Colonic mucosa (tissue), 4 donors: ENCODE results near the gene SOX6. TPM values are rescaled to one million over a fixed set of nuclear protein-coding genes. Genes with fewer than 3 reads are reported as not detected.

Source experiments
- DNase-seq: peaks from one replicate; pipeline ENCODE4 v3.0.0-alpha.2; 2020
- H3K27ac ChIP-seq: fragments of 200-600 bp; one replicate; pipeline ENCODE4 v1.8.0; 2021
- H3K27me3 ChIP-seq: fragments of 200-600 bp; one replicate; pipeline ENCODE4 v1.8.0; 2021
- H3K36me3 ChIP-seq: fragments of 200-600 bp; one replicate; pipeline ENCODE4 v1.8.0; 2021
- H3K4me1 ChIP-seq: fragments of 200-600 bp; one replicate; pipeline ENCODE4 v1.8.0; 2021; ENCODE audit warnings: mild to moderate bottlenecking
- H3K4me3 ChIP-seq: fragments of 200-600 bp; one replicate; pipeline ENCODE4 v1.8.0; 2021
- H3K9ac ChIP-seq, 2 donors: one replicate each; pipeline ENCODE4 v1.7.0; 2013; ENCODE audit warnings: control low read depth in 2 of 2, low read depth in 2 of 2, low read length in 2 of 2
- H3K9me3 ChIP-seq: fragments of 200-600 bp; one replicate; pipeline ENCODE4 v1.8.0; 2021
- CTCF ChIP-seq: fragments of 200-600 bp; IDR thresholded peaks from one replicate; pipeline ENCODE4 v1.8.0; 2022; ENCODE audit warnings: antibody characterized with exemption, mild to moderate bottlenecking
- intact Hi-C: fragments of 100-400 bp; cut with DNase I; formaldehyde crosslinking; loops from one replicate; pipeline ENCODE4 v1.14.1; 2022
- total RNA-seq, 2 donors: library from RNA; stranded (reverse); fragmentation: NEBNext Ultra II Directional in 1 of 2; extraction: Animal tissue kit (Norgen Biotek cat#: 25700) in 1 of 2; gene quantifications; one replicate each; pipeline ENCODE4 v1.2.1, GENCODE V29; 2021
- donor health status: healthy.
- donor health status: DM: no; HTN: no; CAD: no.
- donor health status: DM: no; HTN: no; CAD: no.

SOX6 gene
- total RNA-seq, 2 donors from 2014 or later: 2.1 to 3.0 TPM

GRCh38 chr11:15993345-15993744 lies 363.0 kb downstream of the SOX6 start:
- no peak for DNase-seq
- no peaks in the 10 kb centered on the region for H3K9me3 ChIP-seq
- TF ChIP-seq CTCF: no peak
- no peak overlapping the region for H3K9ac ChIP-seq
- H3K27me3 ChIP-seq: no peaks in the 10 kb centered on the region
- H3K4me3 ChIP-seq: no peak overlapping the region
- H3K36me3 ChIP-seq: no peaks in the 10 kb centered on the region
- H3K4me1 ChIP-seq: no peaks in the 10 kb centered on the region
- intact Hi-C loops: no loop called here
- H3K27ac ChIP-seq: no peak overlapping the region

DNA sequence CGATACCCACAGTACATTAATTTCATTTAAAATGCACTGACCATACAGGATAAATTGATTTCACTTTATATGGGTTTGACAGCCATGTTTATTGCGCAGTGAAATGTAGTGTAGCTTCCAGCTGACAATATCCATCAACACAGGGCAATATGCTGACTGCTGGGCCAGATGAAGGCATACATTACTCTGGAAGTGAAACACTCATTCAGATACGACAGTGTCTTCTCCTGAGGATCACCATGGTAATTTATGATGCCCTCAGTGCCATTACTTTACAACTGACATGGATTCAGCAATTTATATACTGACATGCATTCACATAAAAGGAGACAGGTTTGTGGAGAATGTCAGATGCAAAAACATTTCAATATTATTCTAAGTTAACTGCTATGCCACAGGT lies 365.1 kb downstream of the SOX6 start:
- no peak for TF ChIP-seq CTCF
- H3K36me3 ChIP-seq: no peaks in the 10 kb centered on the region

GRCh38 chr11:15989685-15990084 lies 366.7 kb downstream of the SOX6 start:
- no peak overlapping the region for H3K27ac ChIP-seq
- H3K27me3 ChIP-seq: no peaks in the 10 kb centered on the region
- intact Hi-C loops: no loop called here
- no peak overlapping the region for H3K9ac ChIP-seq
- no peaks in the 10 kb centered on the region for H3K4me1 ChIP-seq
- H3K4me3 ChIP-seq: no peak overlapping the region
- no peak for DNase-seq
- no peaks in the 10 kb centered on the region for H3K36me3 ChIP-seq
- H3K9me3 ChIP-seq: no peaks in the 10 kb centered on the region
- no peak for TF ChIP-seq CTCF

More for the DNA sequence above, 365.1 kb downstream of the SOX6 start:
- no peaks in the 10 kb centered on the region for H3K9me3 ChIP-seq
- no peak overlapping the region for H3K9ac ChIP-seq
- intact Hi-C loops: no loop called here
- no peak overlapping the region for H3K27ac ChIP-seq
- no peaks in the 10 kb centered on the region for H3K27me3 ChIP-seq
- H3K4me1 ChIP-seq: no peaks in the 10 kb centered on the region
- H3K4me3 ChIP-seq: no peak overlapping the region
- no peak for DNase-seq

DNA sequence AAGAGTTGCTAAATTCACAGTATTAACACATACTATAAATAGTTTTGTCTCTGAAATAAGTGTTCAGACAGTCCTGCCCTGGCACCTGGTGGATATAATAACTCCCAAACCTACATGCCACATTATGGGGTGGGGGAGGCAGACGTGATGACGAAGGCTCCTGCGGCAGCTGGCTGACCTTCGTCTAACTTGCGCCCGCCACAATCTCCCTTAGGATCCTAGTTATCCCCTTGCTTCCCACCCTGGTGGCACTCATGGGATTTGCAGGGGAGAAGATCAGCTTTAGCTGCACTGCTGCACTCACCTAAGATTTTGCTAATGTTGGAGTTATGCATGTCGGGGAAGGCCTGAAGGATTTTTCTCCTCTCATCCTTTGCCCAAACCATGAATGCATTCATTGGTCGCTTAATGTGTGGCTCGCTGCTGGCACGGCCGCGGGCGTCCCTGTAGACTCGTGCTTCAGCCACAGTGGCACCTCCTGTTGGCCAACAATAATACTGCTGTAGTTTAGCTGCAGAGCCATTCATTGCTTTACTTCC lies 367.6 kb downstream of the SOX6 start:
- Histone ChIP-seq H3K9me3 (no peaks in the 10 kb centered on the region), H3K36me3 (no peaks in the 10 kb centered on the region), H3K4me1 (no peaks in the 10 kb centered on the region), H3K27me3 (no peaks in the 10 kb centered on the region), H3K27ac (no peak overlapping the region), H3K9ac (no peak overlapping the region), H3K4me3 (no peak overlapping the region)
- no peak for DNase-seq
- intact Hi-C loops: no loop called here
- TF ChIP-seq CTCF: no peak

- no peaks in the 10 kb centered on the region for H3K4me1 ChIP-seq
- H3K27me3 ChIP-seq: no peaks in the 10 kb centered on the region
- DNase-seq: no peak
- H3K27ac ChIP-seq: no peak overlapping the region
- H3K9me3 ChIP-seq: no peaks in the 10 kb centered on the region
- no peak for TF ChIP-seq CTCF
- no peak overlapping the region for H3K4me3 ChIP-seq
- intact Hi-C loops: no loop called here
- H3K9ac ChIP-seq: no peak overlapping the region
- no peaks in the 10 kb centered on the region for H3K36me3 ChIP-seq
Measured at GRCh38 chr11:15988016-15988550, 368.3 kb downstream of the SOX6 start.
